GM10266 (cell line): ENCODE measurements around the gene ZNF346.

ENCODE experiments used
- DNase-seq: peaks from one replicate; pipeline ENCODE4 v3.0.0; 2012; ENCODE audit errors: extremely low spot score
- CTCF ChIP-seq: IDR thresholded peaks from 2 replicates; pipeline ENCODE4 v1.5.1; 2012; ENCODE audit warnings: mild to moderate bottlenecking, low read depth; ENCODE audit not compliant: control insufficient read depth, insufficient read depth; ENCODE audit errors: missing control alignments

ZNF346 gene

GRCh38 chr5:177049285-177049684 lies 26.8 kb downstream of the ZNF346 start:
- no peak for TF ChIP-seq CTCF
- DNase-seq: no peak

GRCh38 chr5:177064500-177065277 lies 42.2 kb downstream of the ZNF346 start:
- no peak for DNase-seq

GRCh38 chr5:177065491-177065890 lies 43.0 kb downstream of the ZNF346 start:
- no peak for TF ChIP-seq CTCF
- no peak for DNase-seq

More at GRCh38 chr5:177064500-177065277, 42.2 kb downstream of the ZNF346 start:
- TF ChIP-seq CTCF: no peak

- TF ChIP-seq CTCF: no peak
Observed at GRCh38 chr5:177066224-177066623, 43.7 kb downstream of the ZNF346 start.

GRCh38 chr5:177067503-177067902 lies 45.0 kb downstream of the ZNF346 start:
- no peak for DNase-seq
- no peak for TF ChIP-seq CTCF

More at GRCh38 chr5:177066224-177066623, 43.7 kb downstream of the ZNF346 start:
- DNase-seq: no peak

GRCh38 chr5:177070536-177071191 lies 48.2 kb downstream of the ZNF346 start:
- no peak for DNase-seq

More at GRCh38 chr5:177070536-177071191, 48.2 kb downstream of the ZNF346 start:
- TF ChIP-seq CTCF: no peak
